HepG2 (cell line): Measurements from ENCODE around the gene PHACTR1. TPM values are rescaled to one million over a fixed set of nuclear protein-coding genes. Genes with fewer than 3 reads are reported as not detected.

Experiments
- ATAD3A ChIP-seq: sonication (generic); formaldehyde crosslinking; IDR thresholded peaks from 2 replicates; pipeline ENCODE4 v1.4.0; 2020; ENCODE audit warnings: missing genetic modification reagents
- MTA1 ChIP-seq: sonication (generic); formaldehyde crosslinking; IDR thresholded peaks from 2 replicates; pipeline ENCODE4 v1.4.0; 2020; ENCODE audit warnings: missing genetic modification reagents, mild to moderate bottlenecking, borderline replicate concordance
- PITX1 ChIP-seq: sonication (generic); formaldehyde crosslinking; IDR thresholded peaks from 2 replicates; pipeline ENCODE4 v1.5.1; 2020; ENCODE audit warnings: mild to moderate bottlenecking, missing genetic modification reagents
- polyA plus RNA-seq, 8 experiments: library from polyadenylated mRNA; depleted of rRNA in 3 of 8; stranded (reverse) in 7 of 8; unstranded in 1 of 8; fragments of >200 nt; fragmentation: Illumina TruSeq in 4 of 8; extraction: Trizol in 4 of 8; gene quantifications; 2 replicates each; pipeline versions ENCODE4 v1.2.1 to v1.2.3, GENCODE V29; 2011 to 2016; ENCODE audit warnings: low read depth in 4 of 8, missing spikeins in 1 of 8, mixed read lengths in 1 of 8; ENCODE audit not compliant: insufficient read depth in 1 of 8
- total RNA-seq, 5 experiments: library from RNA; depleted of rRNA; stranded (reverse); fragments of >200 nt; fragmentation: Illumina TruSeq; extraction: Trizol; gene quantifications; 2 replicates each; pipeline ENCODE4 v1.2.3, GENCODE V29; 2016; ENCODE audit warnings: low read depth in 1 of 5
- TF ChIP-seq, protein P1 (sequence below): sonication (generic); formaldehyde crosslinking; IDR thresholded peaks from 2 replicates; pipeline ENCODE4 v1.5.0; 2020; ENCODE audit warnings: mild to moderate bottlenecking, missing genetic modification reagents, borderline replicate concordance
- TF ChIP-seq, protein P2 (sequence below): sonication (generic); formaldehyde crosslinking; IDR thresholded peaks from 2 replicates; pipeline ENCODE4 v1.5.0; 2020; ENCODE audit warnings: mild to moderate bottlenecking, low read depth, missing genetic modification reagents, borderline replicate concordance
- TF ChIP-seq, protein P3 (sequence below): sonication (generic); formaldehyde crosslinking; IDR thresholded peaks from 2 replicates; pipeline ENCODE4 v1.4.0; 2020; ENCODE audit warnings: mild to moderate bottlenecking, missing genetic modification reagents
- TF ChIP-seq, protein P4 (sequence below), 2 experiments: fragments of 450-650 bp in 1 of 2; sonication (generic) in 1 of 2; formaldehyde crosslinking; IDR thresholded peaks; 2 replicates each; pipeline versions ENCODE4 v1.5.0 to v1.8.0; 2020 to 2022; ENCODE audit warnings: mild to moderate bottlenecking in 1 of 2, missing genetic modification reagents in 1 of 2
- TF ChIP-seq, protein P5 (sequence below): sonication (generic); formaldehyde crosslinking; IDR thresholded peaks from 2 replicates; pipeline ENCODE4 v1.5.0; 2020; ENCODE audit warnings: missing genetic modification reagents, mild to moderate bottlenecking, borderline replicate concordance

The PHACTR1 gene
- total and polyA plus RNA-seq, 2 of the 13 experiments (the other 11 are each of a cell fraction or from before 2014, with no cell fraction given): 0.09 TPM; not detected in 1

DNA sequence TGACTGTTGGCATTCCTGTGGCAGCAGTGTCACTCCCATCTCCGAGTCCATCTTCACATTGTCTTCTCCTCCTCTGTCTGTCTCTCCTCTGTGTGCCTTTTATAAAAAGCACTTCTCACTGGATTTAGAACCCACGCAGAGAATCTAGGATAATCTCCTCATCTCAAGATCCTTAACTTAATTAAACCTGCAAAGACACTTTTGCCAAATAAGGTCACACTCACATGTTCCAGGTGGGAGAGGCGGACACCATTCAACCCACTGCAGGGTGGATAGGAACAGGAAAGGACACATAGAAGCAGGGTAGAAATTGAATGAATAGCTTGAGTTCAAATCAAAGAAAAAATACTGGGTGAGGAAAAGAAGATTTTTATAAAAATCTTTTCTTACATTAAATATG, 292.5 kb downstream of the PHACTR1 start (continued):
- TF ChIP-seq, protein P1, sequence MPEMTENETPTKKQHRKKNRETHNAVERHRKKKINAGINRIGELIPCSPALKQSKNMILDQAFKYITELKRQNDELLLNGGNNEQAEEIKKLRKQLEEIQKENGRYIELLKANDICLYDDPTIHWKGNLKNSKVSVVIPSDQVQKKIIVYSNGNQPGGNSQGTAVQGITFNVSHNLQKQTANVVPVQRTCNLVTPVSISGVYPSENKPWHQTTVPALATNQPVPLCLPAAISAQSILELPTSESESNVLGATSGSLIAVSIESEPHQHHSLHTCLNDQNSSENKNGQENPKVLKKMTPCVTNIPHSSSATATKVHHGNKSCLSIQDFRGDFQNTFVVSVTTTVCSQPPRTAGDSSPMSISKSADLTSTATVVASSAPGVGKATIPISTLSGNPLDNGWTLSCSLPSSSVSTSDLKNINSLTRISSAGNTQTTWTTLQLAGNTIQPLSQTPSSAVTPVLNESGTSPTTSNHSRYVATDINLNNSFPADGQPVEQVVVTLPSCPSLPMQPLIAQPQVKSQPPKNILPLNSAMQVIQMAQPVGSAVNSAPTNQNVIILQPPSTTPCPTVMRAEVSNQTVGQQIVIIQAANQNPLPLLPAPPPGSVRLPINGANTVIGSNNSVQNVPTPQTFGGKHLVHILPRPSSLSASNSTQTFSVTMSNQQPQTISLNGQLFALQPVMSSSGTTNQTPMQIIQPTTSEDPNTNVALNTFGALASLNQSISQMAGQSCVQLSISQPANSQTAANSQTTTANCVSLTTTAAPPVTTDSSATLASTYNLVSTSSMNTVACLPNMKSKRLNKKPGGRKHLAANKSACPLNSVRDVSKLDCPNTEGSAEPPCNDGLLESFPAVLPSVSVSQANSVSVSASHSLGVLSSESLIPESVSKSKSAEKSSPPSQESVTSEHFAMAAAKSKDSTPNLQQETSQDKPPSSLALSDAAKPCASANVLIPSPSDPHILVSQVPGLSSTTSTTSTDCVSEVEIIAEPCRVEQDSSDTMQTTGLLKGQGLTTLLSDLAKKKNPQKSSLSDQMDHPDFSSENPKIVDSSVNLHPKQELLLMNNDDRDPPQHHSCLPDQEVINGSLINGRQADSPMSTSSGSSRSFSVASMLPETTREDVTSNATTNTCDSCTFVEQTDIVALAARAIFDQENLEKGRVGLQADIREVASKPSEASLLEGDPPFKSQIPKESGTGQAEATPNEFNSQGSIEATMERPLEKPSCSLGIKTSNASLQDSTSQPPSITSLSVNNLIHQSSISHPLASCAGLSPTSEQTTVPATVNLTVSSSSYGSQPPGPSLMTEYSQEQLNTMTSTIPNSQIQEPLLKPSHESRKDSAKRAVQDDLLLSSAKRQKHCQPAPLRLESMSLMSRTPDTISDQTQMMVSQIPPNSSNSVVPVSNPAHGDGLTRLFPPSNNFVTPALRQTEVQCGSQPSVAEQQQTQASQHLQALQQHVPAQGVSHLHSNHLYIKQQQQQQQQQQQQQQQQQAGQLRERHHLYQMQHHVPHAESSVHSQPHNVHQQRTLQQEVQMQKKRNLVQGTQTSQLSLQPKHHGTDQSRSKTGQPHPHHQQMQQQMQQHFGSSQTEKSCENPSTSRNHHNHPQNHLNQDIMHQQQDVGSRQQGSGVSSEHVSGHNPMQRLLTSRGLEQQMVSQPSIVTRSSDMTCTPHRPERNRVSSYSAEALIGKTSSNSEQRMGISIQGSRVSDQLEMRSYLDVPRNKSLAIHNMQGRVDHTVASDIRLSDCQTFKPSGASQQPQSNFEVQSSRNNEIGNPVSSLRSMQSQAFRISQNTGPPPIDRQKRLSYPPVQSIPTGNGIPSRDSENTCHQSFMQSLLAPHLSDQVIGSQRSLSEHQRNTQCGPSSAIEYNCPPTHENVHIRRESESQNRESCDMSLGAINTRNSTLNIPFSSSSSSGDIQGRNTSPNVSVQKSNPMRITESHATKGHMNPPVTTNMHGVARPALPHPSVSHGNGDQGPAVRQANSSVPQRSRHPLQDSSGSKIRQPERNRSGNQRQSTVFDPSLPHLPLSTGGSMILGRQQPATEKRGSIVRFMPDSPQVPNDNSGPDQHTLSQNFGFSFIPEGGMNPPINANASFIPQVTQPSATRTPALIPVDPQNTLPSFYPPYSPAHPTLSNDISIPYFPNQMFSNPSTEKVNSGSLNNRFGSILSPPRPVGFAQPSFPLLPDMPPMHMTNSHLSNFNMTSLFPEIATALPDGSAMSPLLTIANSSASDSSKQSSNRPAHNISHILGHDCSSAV: no peak
- TF ChIP-seq, protein P2, sequence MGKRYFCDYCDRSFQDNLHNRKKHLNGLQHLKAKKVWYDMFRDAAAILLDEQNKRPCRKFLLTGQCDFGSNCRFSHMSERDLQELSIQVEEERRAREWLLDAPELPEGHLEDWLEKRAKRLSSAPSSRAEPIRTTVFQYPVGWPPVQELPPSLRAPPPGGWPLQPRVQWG (CRISPR knock-in tag): no peak
- TF ChIP-seq, protein P3, sequence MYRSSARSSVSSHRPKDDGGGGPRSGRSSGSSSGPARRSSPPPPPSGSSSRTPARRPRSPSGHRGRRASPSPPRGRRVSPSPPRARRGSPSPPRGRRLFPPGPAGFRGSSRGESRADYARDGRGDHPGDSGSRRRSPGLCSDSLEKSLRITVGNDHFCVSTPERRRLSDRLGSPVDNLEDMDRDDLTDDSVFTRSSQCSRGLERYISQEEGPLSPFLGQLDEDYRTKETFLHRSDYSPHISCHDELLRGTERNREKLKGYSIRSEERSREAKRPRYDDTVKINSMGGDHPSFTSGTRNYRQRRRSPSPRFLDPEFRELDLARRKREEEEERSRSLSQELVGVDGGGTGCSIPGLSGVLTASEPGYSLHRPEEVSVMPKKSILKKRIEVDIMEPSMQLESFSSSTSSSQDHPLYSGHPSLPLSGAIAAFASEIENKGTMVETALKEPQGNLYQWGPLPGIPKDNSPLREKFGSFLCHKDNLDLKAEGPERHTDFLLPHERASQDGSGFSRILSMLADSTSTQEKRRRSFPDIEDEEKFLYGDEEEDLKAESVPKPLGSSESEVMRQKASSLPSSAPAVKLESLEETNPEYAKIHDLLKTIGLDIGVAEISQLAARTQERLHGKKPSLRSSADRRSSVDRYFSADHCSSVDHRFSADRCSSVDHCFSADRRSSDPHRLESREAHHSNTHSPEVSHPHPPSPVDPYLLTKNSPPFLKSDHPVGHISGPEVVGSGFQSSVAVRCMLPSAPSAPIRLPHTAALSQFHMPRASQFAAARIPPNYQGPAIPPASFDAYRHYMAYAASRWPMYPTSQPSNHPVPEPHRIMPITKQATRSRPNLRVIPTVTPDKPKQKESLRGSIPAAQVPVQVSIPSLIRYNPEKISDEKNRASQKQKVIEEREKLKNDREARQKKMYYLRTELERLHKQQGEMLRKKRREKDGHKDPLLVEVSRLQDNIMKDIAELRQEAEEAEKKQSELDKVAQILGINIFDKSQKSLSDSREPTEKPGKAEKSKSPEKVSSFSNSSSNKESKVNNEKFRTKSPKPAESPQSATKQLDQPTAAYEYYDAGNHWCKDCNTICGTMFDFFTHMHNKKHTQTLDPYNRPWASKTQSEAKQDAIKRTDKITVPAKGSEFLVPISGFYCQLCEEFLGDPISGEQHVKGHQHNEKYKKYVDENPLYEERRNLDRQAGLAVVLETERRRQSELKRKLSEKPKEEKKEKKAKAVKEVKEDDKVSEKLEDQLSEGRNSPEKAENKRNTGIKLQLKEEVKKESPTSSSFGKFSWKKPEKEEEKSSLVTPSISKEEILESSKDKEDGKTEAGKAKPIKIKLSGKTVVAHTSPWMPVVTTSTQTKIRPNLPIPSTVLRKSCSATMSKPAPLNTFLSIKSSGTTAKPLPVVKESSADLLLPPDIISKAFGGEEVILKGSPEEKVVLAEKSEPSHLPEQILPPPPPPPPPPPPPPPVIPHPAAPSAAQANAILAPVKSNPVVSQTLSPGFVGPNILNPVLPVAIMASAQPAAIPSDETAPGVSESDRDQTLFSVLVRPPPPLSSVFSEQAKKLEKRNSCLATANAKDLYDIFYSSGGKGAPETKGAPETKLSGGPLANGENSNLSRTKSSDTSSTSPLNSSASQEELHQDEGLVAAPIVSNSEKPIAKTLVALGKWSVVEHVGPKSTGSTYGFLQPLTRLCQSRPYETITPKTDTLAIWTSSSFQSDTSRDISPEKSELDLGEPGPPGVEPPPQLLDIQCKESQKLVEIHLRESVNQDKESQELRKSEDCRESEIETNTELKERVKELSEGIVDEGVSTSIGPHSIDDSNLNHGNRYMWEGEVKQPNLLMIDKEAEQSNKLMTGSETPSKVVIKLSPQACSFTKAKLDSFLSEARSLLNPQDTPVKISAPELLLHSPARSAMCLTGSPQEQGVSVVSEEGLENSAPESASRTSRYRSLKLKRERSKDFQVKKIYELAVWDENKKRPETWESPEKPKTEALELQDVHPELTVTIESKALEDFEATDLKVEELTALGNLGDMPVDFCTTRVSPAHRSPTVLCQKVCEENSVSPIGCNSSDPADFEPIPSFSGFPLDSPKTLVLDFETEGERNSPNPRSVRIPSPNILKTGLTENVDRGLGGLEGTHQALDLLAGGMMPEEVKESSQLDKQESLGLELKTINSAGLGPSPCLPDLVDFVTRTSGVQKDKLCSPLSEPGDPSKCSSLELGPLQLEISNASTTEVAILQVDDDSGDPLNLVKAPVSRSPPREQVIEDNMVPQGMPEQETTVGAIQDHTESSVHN (CRISPR knock-in tag): no peak
- TF ChIP-seq MTA1 (no peak), ATAD3A (CRISPR knock-in tag) (no peak), PITX1 (CRISPR knock-in tag) (no peak)
- TF ChIP-seq, protein P4, sequence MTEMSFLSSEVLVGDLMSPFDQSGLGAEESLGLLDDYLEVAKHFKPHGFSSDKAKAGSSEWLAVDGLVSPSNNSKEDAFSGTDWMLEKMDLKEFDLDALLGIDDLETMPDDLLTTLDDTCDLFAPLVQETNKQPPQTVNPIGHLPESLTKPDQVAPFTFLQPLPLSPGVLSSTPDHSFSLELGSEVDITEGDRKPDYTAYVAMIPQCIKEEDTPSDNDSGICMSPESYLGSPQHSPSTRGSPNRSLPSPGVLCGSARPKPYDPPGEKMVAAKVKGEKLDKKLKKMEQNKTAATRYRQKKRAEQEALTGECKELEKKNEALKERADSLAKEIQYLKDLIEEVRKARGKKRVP (CRISPR knock-in tag; IDR thresholded peaks at IDR 0.05): no peak
- TF ChIP-seq, protein P5, sequence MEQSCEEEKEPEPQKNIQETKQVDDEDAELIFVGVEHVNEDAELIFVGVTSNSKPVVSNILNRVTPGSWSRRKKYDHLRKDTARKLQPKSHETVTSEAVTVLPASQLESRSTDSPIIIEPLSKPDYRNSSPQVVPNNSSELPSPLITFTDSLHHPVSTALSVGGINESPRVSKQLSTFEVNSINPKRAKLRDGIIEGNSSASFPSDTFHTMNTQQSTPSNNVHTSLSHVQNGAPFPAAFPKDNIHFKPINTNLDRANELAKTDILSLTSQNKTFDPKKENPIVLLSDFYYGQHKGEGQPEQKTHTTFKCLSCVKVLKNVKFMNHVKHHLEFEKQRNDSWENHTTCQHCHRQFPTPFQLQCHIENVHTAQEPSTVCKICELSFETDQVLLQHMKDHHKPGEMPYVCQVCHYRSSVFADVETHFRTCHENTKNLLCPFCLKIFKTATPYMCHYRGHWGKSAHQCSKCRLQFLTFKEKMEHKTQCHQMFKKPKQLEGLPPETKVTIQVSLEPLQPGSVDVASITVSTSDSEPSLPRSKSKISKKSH: no peak
